Measurements from ENCODE around the gene DLK1.

The DLK1 gene

GRCh38 chr14:100715803-100716202 is 10.9 kb upstream of the DLK1 start:
- DNase-seq, result no peak

DNA sequence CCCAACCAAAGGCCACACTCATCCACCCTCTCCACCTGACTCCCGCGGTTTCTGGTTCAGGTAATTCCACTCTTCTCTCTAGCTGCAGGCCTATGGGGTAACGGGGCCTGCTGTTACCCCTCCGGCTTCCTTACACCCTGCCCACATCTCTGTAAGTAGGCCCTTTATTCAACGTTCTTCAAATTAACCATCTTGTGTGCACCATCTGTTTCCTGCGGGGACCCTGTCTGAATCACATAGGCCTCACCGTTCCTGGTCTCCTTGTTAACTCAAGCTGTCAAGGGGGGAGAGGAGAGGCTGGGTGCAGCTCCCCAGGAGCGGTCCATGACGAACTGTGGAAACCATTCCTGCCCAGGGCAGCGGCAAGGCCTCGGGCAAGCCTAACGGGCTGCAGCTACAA is 9.3 kb upstream of the DLK1 start:
- no peak for DNase-seq

DNA sequence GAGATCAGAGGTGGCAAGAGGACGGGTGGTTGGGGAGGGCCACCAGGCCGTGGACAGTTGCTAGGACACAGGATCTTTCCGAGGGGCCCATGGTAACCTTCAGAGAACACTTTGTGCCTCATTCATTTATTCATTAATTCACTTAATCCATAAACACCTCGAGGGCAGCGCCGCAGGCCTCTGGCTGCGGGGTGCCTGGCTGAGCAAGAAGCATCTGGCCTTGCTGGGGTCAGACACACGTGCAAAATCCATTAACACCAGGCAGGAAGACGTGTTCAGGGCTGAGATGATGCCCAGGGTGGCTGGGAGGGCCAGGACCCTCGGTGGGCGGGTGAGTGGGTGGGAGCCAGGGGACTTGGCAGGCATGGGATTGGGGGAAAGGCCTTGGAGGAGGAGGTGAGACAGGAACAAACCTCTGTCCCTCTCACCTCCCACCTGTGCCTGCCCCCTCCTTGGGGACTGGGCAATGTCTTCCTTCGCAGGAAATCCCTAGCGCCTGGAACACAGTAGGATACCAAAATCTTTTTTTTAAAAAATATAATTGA is 6.6 kb upstream of the DLK1 start:
- no peak for DNase-seq

- DNase-seq, result no peak
Measured at GRCh38 chr14:100721568-100721967, 5.1 kb upstream of the DLK1 start.

GRCh38 chr14:100722367-100722766 is 4.3 kb upstream of the DLK1 start:
- no peak for DNase-seq

GRCh38 chr14:100723135-100723829 is 3.4 kb upstream of the DLK1 start:
- no peak for DNase-seq

- no peak for DNase-seq
Measured at GRCh38 chr14:100723830-100724437, 2.8 kb upstream of the DLK1 start.

DNA sequence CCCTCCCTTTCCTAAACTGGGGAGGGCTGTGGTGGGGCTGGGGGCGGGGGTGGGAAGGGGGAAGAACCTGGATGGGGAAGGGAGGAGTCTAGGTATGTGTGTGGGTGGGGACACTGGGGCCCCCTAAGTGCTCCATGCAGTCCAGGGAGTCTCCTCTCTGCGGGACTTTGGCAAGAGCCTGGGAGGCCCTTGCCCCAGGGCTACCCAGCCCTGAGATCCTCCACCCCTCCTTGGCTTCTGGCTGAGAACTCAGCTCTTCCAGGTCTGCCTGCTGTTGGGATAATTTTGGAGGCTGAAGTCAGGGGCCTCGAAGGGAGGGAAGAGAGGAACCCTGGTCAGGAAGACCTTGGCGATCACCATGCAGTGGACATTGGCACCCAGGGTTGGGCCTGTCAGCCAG is 2.2 kb upstream of the DLK1 start:
- no peak for DNase-seq

DNA sequence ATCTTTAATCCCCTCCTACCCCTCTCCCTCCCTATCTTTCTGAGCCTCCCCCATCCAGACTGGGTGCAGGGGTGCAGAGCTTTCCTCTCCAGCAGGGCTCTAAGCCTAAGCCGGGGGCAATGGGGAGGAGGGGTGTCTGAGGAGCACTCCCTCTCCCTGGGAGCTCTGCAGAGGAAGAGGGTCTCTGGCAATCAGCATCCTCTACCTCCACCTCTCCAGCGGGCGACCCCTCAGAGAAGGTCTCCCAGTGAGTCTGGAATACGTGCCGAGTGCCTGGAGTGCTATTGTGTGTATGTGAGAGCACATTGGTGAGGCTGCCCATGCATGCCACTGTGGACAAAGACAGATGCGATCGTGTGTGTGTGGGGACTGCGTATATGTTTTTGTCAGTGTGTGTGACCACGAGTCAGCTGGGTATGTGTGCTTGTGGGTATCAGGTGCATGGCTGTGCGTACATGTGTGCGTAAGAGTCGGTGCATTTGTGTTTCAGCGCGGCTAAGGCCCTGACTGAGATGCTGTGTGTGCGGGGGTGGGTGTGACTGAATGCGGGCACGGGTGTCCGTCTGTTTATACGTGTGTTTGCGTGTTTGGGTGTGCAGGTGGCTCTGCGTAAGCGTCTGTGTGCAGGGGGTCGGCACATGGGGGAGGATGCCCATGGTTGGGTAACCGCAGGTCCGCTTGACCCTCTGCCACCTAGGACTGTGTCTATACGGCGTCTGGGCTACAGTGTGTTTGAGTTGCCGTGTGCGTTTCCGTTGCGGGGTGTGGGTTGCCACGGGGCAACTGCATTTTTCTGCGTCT is 905 bp upstream of the DLK1 start:
- no peak for DNase-seq

DNA sequence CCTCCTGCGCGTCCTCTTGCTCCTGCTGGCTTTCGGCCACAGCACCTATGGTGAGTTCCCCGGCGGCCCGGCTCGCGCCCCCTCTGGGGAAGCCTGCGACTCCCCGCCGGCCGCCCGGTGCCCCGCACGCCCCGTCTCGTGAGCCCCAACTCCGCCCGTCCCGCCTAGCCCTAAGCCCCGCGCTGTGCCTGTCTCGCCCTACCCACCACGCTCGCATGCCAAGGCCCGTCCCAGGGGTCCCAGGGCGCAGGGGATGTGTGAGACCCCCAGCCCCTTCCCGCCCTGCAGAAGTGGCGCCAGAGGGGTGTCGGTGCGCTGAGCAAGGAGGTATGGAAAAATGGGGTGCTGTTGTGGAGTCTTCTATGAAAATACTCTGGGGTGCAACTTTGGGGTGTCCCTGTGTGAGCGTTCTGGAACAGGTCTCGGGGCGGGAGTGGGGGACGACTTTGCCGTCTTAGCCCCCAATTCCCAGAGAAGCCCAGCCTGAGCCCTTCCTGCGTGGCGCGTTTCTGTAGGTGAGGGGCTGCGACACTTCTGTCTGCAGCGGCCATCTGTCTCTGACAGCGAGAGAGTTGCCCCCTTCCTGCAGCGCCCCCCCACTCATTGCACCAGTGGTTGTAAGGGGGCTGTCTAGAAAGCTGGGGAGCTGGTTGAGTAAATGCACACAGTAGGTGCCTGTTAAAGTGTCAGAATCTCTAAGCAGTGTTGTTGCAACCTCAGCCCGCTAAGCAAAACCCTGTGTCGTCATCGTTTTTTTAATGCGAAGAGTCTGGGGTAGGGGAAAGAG is 587 bp downstream of the DLK1 start:
- no peak for DNase-seq

GRCh38 chr14:100727873-100728240 is 1.2 kb downstream of the DLK1 start:
- no peak for DNase-seq

DNA sequence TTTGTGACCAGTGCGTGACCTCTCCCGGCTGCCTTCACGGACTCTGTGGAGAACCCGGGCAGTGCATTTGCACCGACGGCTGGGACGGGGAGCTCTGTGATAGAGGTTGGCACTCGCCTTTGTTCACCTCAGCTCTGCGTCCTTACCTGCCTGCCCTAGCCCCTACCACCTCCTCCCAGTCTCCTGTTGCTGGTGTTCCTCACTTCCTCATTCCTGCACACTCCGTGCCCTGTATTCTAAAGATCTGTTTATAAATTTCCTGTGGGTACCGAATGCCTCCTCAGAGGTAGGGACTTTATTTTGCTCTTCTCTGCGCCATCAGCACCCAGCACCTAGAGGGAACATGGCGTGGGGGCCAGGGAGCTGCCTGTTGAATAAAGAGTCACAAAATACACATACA is 2.3 kb downstream of the DLK1 start:
- DNase-seq, result no peak

GRCh38 chr14:100729982-100730381 is 3.3 kb downstream of the DLK1 start:
- DNase-seq, result no peak

DNA sequence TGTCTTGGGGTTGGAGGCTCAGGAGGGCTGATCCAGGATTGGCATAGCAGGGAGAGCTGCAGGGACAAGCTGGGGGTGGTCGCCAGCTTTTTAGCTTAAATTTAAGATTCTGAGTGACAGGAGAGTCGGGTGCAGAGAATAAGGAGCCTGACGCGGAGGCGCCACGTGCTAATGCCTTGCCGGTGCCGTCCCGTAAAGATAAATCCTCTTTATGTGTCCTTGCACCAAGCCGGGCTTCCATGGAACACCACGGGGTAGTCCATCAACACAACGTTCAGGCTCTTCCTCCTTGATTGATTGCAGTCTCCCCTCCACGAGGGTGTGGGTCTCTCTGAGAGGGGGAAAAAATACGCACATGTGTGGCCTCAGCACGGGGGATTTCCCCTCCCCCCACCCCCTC is 3.9 kb downstream of the DLK1 start:
- DNase-seq, result no peak

GRCh38 chr14:100731011-100731670 is 4.4 kb downstream of the DLK1 start:
- no peak for DNase-seq

DNA sequence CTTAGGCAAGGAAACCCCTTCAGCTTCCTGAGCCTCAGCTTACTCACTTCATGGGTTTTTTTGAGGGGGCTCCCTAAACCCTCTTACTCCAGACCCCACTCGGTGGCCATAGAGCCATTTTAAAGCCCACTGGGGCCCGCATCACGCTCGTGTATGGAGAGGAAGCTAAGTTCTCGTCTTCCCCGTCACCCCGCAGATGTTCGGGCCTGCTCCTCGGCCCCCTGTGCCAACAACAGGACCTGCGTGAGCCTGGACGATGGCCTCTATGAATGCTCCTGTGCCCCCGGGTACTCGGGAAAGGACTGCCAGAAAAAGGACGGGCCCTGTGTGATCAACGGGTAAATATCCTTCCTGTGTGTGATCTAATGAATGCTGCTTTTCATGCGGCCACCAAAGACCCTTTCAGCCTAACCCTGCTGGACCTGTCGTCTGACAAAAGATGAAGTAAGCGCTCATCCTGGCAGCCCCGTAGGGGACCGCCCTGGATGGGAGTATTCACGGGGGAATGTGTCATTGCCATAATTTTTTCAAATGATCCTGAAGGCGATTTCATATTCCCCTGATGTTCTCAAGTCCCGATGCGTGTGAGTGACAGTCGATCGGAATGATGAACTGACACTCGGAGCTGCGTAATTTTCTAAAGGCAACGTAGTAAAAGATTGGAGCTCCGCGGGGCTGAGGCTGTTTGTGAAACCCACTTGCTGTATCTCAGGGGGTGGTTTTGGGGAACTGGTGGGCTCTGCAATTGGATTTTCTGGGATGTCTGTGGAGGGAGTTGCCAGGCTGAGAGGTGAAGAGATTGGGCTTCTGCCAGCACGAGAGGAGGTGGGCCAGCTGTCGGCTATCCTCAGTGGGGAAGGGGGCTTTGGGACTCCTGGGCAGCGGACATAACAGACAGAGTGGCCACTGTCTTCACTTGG is 5.4 kb downstream of the DLK1 start:
- DNase-seq, result no peak

GRCh38 chr14:100732766-100733100 is 6.0 kb downstream of the DLK1 start:
- no peak for DNase-seq

GRCh38 chr14:100733152-100733850 is 6.6 kb downstream of the DLK1 start:
- DNase-seq, result no peak

DNA sequence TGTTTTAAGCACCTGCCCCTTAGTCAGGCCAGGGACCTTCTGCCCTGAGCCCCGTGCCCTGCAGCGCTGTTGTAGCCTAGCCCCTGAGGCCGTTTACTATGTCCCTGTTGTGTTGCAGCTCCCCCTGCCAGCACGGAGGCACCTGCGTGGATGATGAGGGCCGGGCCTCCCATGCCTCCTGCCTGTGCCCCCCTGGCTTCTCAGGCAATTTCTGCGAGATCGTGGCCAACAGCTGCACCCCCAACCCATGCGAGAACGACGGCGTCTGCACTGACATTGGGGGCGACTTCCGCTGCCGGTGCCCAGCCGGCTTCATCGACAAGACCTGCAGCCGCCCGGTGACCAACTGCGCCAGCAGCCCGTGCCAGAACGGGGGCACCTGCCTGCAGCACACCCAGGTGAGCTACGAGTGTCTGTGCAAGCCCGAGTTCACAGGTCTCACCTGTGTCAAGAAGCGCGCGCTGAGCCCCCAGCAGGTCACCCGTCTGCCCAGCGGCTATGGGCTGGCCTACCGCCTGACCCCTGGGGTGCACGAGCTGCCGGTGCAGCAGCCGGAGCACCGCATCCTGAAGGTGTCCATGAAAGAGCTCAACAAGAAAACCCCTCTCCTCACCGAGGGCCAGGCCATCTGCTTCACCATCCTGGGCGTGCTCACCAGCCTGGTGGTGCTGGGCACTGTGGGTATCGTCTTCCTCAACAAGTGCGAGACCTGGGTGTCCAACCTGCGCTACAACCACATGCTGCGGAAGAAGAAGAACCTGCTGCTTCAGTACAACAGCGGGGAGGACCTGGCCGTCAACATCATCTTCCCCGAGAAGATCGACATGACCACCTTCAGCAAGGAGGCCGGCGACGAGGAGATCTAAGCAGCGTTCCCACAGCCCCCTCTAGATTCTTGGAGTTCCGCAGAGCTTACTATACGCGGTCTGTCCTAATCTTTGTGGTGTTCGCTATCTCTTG is 7.6 kb downstream of the DLK1 start:
- no peak for DNase-seq

DNA sequence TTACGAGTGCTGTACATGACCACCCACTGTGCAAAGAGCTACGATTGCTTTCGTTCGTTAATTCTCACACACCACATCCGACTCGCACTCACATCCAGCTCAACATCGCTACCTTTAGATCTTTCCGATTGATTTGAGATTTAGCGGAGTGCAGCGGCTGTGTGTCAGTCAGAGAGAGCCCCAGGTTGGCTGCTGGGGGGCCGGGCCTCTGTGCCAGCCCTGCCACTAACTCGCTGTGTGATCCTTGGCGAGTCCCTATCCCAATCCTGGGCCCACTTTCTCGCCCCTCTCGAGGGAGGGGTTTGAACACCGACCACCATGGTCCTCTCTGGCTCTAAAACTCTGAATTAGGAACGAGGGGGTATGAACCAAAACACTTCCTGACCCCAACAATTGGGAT is 8.6 kb downstream of the DLK1 start:
- DNase-seq, result no peak

Measured in effector CD8-positive, alpha-beta T cell (primary cell).